HepG2 (cell line): ENCODE data around the gene ZNF513. TPM values are rescaled to one million over a fixed set of nuclear protein-coding genes. Genes with fewer than 3 reads are reported as not detected.

ENCODE experiments used
- ATF2 ChIP-seq: sonication (generic); formaldehyde crosslinking; IDR thresholded peaks from 2 replicates; pipeline ENCODE4 v1.4.0; 2020; ENCODE audit warnings: missing genetic modification reagents
- BRF2 ChIP-seq: sonication (generic); formaldehyde crosslinking; IDR thresholded peaks from 2 replicates; pipeline ENCODE4 v1.8.1; 2022; ENCODE audit warnings: mild to moderate bottlenecking, missing genetic modification reagents
- GFI1 ChIP-seq: sonication (generic); formaldehyde crosslinking; IDR thresholded peaks from 2 replicates; pipeline ENCODE4 v1.5.0; 2020; ENCODE audit warnings: missing genetic modification reagents, mild to moderate bottlenecking, borderline replicate concordance
- REST ChIP-seq, 2 experiments: IDR thresholded peaks; 2 replicates each; pipeline ENCODE4 v1.6.1; 2011 to 2012; ENCODE audit warnings: low read length in 2 of 2, borderline replicate concordance in 1 of 2, low read depth in 1 of 2, mild to moderate bottlenecking in 1 of 2, moderate library complexity in 1 of 2
- SIX1 ChIP-seq: sonication (generic); formaldehyde crosslinking; IDR thresholded peaks from 2 replicates; pipeline ENCODE4 v1.4.0; 2020; ENCODE audit warnings: missing genetic modification reagents, borderline replicate concordance
- ZNF318 ChIP-seq: sonication (generic); formaldehyde crosslinking; IDR thresholded peaks from 2 replicates; pipeline ENCODE4 v1.4.0; 2020; ENCODE audit warnings: mild to moderate bottlenecking, missing genetic modification reagents
- ZNF605 ChIP-seq: sonication (generic); formaldehyde crosslinking; IDR thresholded peaks from 2 replicates; pipeline ENCODE4 v1.8.0; 2022; ENCODE audit warnings: mild to moderate bottlenecking, missing genetic modification reagents
- ZXDC ChIP-seq: sonication (generic); formaldehyde crosslinking; IDR thresholded peaks from 2 replicates; pipeline ENCODE4 v1.5.0; 2020; ENCODE audit warnings: mild to moderate bottlenecking, missing genetic modification reagents
- polyA plus RNA-seq, 8 experiments: library from polyadenylated mRNA; depleted of rRNA in 3 of 8; stranded (reverse) in 7 of 8; unstranded in 1 of 8; fragments of >200 nt; fragmentation: Illumina TruSeq in 4 of 8; extraction: Trizol in 4 of 8; gene quantifications; 2 replicates each; pipeline versions ENCODE4 v1.2.1 to v1.2.3, GENCODE V29; 2011 to 2016; ENCODE audit warnings: low read depth in 4 of 8, missing spikeins in 1 of 8, mixed read lengths in 1 of 8; ENCODE audit not compliant: insufficient read depth in 1 of 8
- total RNA-seq, 5 experiments: library from RNA; depleted of rRNA; stranded (reverse); fragments of >200 nt; fragmentation: Illumina TruSeq; extraction: Trizol; gene quantifications; 2 replicates each; pipeline ENCODE4 v1.2.3, GENCODE V29; 2016; ENCODE audit warnings: low read depth in 1 of 5

ZNF513 gene
- total and polyA plus RNA-seq, 2 of the 13 experiments (the other 11 are each of a cell fraction or from before 2014, with no cell fraction given) = 4.9 to 6.3 TPM

- TF ChIP-seq ZNF318 (CRISPR knock-in tag) (no peak), ATF2 (no peak; the same call in 1 of the 2 replicates), ZNF605 (CRISPR knock-in tag) (no peak), REST (IDR thresholded peaks at IDR 0.05; ENCODE audit: borderline replicate concordance in 1 of 2, low read depth in 1 of 2, low read length in 2 of 2) (no peak), ZXDC (CRISPR knock-in tag) (no peak), GFI1 (CRISPR knock-in tag) (0 out of 2 replicates have a peak, but pooled peaks have one; percentile 62), BRF2 (CRISPR knock-in tag) (no peak), SIX1 (CRISPR knock-in tag) (no peak)
These were observed 28.2 kb upstream of the ZNF513 start (continued) for GRCh38 chr2:27408601-27409320.
